Measurements from ENCODE around the gene IPO4. TPM values are rescaled to one million over a fixed set of nuclear protein-coding genes. Genes with fewer than 3 reads are reported as not detected.

The IPO4 gene
- total and polyA plus RNA-seq, 2 of the 13 experiments (the other 11 are each of a cell fraction or from before 2014, with no cell fraction given), result 39.0 to 179 TPM

- TF ChIP-seq ATF6 (CRISPR knock-in tag; conservative IDR thresholded peaks at IDR 0.05) (no peak), FOSL2 (CRISPR knock-in tag; IDR thresholded peaks at IDR 0.05) (peak; percentile 8; the same call in 1 of the 2 replicates), ZNF446 (CRISPR knock-in tag; IDR thresholded peaks at IDR 0.05) (no peak), SMARCC2 (IDR thresholded peaks at IDR 0.05) (no peak), GLI4 (CRISPR knock-in tag; IDR thresholded peaks at IDR 0.05; ENCODE audit: borderline replicate concordance) (no peak), ZNF652 (CRISPR knock-in tag; IDR thresholded peaks at IDR 0.05; ENCODE audit: borderline replicate concordance, low read depth) (no peak; the same call in 1 of the 2 replicates), HOXD1 (CRISPR knock-in tag; IDR thresholded peaks at IDR 0.05) (peak; percentile 12), ZNF317 (CRISPR knock-in tag; IDR thresholded peaks at IDR 0.05) (peak; percentile 93), TAF15 (IDR thresholded peaks at IDR 0.05; ENCODE audit: low read depth, low read length, poor library complexity, severe bottlenecking) (peak; percentile 37), KLF13 (CRISPR knock-in tag; IDR thresholded peaks at IDR 0.05) (0 out of 2 replicates have a peak, but pooled peaks have one; percentile 91), TCF7L2 (IDR thresholded peaks at IDR 0.05; ENCODE audit: low read depth, low read length) (no peak), ATRX (CRISPR knock-in tag; IDR thresholded peaks at IDR 0.05; ENCODE audit: borderline replicate concordance) (no peak), ZNF101 (CRISPR knock-in tag; IDR thresholded peaks at IDR 0.05; ENCODE audit: borderline replicate concordance, low read depth) (no peak; the same call in 1 of the 2 replicates), ZNF543 (CRISPR knock-in tag; IDR thresholded peaks at IDR 0.05) (peak; percentile 24; the same call in 1 of the 2 replicates), ZNF44 (CRISPR knock-in tag; IDR thresholded peaks at IDR 0.05) (peak; percentile 24; the same call in 1 of the 2 replicates), FOXO4 (CRISPR knock-in tag; conservative IDR thresholded peaks at IDR 0.05) (no peak), KLF15 (CRISPR knock-in tag; IDR thresholded peaks at IDR 0.05; ENCODE audit: borderline replicate concordance) (no peak; the same call in 1 of the 2 replicates), SP140L (CRISPR knock-in tag; IDR thresholded peaks at IDR 0.05; ENCODE audit: borderline replicate concordance) (peak; percentile 96; the same call in 1 of the 2 replicates), DMTF1 (CRISPR knock-in tag; IDR thresholded peaks at IDR 0.05) (no peak), U2AF2 (IDR thresholded peaks at IDR 0.05; ENCODE audit: low read depth, low read length) (no peak)
These were observed 41.4 kb downstream of the IPO4 start, which contains the start of gene RNF31 (continued) for GRCh38 chr14:24146978-24147760.

All from HepG2 (cell line).